ENCODE results near the gene COG6. TPM values are rescaled to one million over a fixed set of nuclear protein-coding genes. Genes with fewer than 3 reads are reported as not detected.

Gene COG6
- 10 to 100 TPM; 16.8 to 27.0 (median 22.8) TPM for total RNA-seq

DNA sequence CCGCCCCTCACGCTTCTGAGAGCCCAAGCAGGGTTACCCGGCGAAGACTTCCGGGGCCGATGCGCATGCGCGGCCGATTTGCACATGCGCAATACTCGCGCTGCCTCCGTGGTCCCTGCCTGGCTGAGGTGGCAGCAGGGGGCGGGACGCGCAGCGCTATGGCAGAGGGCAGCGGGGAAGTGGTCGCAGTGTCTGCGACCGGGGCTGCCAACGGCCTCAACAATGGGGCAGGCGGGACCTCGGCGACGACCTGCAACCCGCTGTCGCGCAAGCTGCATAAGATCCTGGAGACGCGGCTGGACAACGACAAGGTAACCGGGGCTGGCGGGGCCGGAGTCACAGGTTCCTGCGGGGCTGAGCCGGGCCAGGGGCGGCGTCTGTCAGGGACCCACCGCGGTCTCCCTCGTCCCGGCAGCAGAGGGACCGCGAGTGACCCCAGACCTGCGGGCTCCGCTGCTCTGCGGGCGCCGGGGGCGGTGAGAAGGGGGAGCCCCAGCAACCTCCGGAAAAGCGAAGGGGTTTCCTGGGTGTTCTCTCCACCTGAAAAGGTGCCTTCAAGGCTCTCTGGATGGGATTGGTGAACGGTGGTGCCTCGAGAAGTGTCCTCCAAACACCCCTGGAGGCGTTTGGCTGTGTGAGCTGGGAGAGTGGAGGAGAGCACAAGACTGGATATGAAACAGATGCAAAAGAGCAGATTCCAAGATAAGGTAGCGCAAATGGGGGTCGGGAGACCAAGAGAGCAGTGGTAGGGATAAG lies at the start of gene COG6:
TSS of gene COG6 (plus strand) at position 94 of the 756 bp plus-strand sequence. CDS start at position 159, 65 bp downstream.
- TF ChIP-seq, protein P1, sequence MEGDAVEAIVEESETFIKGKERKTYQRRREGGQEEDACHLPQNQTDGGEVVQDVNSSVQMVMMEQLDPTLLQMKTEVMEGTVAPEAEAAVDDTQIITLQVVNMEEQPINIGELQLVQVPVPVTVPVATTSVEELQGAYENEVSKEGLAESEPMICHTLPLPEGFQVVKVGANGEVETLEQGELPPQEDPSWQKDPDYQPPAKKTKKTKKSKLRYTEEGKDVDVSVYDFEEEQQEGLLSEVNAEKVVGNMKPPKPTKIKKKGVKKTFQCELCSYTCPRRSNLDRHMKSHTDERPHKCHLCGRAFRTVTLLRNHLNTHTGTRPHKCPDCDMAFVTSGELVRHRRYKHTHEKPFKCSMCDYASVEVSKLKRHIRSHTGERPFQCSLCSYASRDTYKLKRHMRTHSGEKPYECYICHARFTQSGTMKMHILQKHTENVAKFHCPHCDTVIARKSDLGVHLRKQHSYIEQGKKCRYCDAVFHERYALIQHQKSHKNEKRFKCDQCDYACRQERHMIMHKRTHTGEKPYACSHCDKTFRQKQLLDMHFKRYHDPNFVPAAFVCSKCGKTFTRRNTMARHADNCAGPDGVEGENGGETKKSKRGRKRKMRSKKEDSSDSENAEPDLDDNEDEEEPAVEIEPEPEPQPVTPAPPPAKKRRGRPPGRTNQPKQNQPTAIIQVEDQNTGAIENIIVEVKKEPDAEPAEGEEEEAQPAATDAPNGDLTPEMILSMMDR (IDR thresholded peaks at IDR 0.05; ENCODE audit: low read depth), result no peak

DNA sequence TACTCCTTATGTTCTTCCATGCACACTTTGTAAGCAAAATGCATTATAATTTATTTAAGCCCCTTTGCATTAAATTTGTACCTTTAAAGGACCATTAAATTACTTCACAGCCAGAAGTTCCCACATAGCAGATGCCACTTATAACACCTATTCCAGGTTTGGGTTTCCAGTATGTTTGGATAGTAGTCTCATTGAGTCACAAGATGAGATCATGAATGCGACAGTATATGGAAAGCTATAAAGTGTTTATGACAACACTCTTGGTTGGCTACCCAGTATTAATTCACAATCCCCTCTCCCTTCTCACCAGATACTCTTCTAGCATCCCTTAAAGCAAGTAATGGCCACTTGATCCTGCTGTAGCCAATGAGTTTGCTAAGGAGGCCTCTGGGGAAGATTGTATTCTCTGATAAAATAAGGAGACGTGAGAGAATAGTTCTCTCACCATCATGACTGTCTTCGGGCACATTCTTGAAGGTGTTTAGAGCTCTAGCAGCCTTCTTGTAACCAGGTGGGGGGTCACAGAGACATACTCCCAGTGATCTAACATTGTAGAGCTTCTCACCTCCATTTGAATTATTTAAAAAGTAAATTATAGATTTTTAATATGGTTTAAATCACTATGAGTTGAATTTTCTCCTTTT lies 49.7 kb upstream of the COG6 start:
- TF ChIP-seq, protein P1 (IDR thresholded peaks at IDR 0.05; ENCODE audit: low read depth), result no peak

DNA sequence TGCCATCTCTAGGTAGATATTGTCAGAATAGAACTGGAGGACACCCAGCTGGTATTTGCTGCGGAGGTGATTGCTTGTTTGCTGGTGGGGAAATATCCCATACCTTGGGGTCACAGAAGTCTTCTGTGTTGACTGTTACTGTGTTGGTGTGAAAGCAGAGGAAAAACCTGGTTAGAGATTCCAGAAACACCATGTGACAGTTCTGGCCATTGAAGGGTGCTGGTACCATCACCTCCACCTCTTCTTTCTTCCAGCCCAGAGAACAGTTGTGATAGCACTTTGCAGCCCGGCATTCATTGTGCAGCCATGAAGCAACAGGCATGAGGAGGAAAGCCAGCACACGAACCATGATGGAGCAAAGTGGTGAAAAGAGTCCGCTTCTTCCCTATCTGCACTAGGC lies 47.6 kb upstream of the COG6 start:
- TF ChIP-seq, protein P1 (IDR thresholded peaks at IDR 0.05; ENCODE audit: low read depth), result no peak

DNA sequence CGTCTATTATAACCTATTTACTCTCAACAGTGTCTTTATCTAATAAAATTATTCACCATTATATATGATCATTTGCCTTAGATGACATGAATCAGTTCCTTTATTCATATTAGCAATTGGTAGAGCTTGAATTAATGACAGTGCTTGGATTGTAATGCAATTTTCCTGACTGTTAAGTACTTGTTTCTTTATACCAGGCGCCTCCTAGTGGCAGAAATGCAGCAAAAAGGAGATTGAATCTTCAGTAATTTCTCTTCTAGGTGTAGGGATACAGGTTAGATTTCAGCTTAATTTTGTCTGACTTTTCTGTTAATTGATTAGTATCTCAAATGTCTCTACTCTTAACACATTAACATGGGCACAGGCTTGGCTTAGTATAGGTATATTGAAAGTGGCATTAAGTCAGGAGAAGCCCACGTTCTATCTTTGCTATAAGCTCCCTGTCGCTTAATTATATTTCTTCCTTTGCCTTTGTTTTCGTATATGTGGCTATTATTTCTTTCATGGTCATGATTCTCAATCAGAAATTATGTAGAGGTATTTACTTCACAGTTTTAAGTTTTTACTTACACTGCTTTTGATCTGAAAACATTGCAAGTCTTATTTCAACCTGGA lies 43.3 kb upstream of the COG6 start:
- TF ChIP-seq, protein P1 (IDR thresholded peaks at IDR 0.05; ENCODE audit: low read depth), result no peak

DNA sequence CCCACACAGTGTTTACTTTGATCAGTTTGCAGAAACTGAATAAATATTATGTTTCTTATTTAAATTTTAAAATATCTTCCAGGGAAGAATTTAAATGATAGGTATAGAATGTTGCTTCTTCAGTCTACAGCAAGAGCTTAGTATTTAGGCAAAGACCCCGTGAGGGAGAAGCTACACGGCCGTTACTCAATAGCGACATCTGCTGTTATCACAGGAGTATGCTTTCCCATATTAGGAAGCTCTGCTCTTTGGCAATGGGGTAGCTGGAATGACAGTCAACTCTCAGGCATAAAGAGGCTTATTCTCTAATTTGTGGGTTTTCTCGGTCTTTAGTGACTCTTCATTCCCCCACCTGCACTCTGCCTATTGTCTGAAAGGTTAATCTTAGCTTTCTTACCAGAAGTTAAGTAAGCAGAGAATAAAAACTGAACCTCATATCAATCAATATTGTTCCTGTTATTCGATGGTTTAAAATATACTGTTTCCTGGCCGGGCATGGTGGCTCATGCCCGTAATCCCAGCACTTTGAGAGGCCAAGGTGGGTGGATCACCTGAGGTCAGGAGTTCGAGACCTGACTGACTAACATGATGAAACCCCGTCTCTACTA lies 39.3 kb upstream of the COG6 start:
- TF ChIP-seq, protein P1 (IDR thresholded peaks at IDR 0.05; ENCODE audit: low read depth), result no peak

DNA sequence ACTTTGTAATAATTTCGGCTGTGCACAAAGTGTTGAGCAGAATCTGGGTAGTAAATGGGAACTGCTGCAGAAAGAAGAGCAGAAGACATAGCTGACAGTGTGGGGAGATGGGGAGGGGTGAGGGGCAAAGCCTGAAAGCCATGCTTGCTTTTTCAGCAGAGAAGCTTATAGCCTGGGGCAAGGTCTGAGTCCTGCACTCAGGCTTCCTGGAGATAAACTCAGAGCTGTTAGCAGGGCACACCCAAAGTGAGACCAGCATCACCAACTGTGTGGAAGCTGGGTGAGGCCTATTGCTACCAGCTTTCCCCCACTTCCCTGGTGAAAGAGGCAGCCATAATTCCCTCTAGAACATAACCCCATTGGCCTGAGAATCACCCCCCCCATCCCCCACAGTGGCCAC lies 36.9 kb upstream of the COG6 start:
- TF ChIP-seq, protein P1 (IDR thresholded peaks at IDR 0.05; ENCODE audit: low read depth), result no peak

DNA sequence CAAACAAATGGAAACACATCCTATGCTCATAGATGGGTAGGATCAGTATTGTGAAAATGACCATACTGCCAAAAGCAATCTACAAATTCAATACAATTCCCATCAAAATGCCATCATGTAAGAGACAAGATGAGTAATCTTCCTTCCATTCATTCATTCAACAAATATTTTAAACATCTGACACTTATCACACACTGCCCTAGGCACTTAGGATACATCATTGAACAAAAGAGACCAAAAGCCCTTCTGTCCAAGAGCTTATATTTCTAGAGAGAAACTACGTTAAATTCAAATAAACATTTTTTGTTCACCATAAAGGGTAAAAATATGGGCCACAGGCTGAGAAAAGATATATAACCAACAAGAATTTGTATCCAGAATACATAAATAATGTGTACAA lies 32.0 kb upstream of the COG6 start:
- TF ChIP-seq, protein P1 (IDR thresholded peaks at IDR 0.05; ENCODE audit: low read depth), result no peak
